Activated CD8-positive, alpha-beta memory T cell treated with anti-CD3 and anti-CD28 coated beads, Interleukin-2, amount 50 U/mL, for 24 hours (primary cell): ENCODE measurements around the gene GCDH.
"Not testable (repeated sequence)": the region's sequence is repeated elsewhere in the genome, so short reads cannot be mapped to it uniquely, and the experiment has no call there.

ENCODE experiments used
- DNase-seq: peaks from one replicate; pipeline ENCODE4 v3.0.0-alpha.2; 2020; ENCODE audit errors: extremely low read depth

The GCDH gene

DNA sequence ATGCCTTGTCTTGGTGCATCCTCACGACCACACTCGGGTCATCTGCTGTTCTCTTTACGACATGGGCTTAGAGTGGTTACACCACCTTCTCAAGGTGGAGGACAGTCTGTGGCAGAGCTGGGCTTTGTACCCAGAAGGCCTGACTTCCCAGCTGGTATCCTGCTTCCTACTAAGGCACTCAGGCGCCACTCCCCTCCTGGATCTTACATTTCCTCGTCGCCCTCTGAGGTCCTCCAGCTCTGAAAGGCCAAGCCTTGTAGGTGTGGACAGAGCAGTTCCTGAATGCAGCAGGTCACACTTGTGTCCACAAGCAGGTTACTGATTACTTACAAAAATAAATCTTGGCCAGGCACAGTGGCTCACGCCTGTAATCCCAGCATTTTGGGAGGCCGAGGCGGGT lies 16.2 kb downstream of the GCDH start:
- no peak for DNase-seq

DNA sequence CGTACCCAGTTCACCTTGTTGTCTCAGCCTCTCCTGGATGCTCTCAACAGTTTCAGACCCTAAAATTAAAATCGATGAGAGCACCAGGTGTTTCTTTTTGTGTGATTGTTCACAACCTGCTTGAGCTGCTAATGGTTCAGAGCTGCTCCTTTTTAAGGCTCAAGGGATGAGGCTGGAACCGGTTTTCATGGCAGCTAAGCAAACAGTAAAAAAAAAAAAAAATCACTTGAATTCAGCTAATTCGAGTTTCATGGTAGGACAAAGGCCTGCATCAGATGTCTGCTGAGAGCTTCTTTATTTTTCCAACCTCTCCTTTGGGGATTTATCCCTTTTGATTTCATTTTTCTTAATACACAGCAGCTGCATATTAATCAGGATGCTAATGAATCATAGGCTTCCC lies 21.6 kb downstream of the GCDH start:
- no peak for DNase-seq

GRCh38 chr19:12913011-12913561 lies 22.1 kb downstream of the GCDH start:
- no peak for DNase-seq

- no peak for DNase-seq
Measured at GRCh38 chr19:12913851-12914690, 23.1 kb downstream of the GCDH start.

DNA sequence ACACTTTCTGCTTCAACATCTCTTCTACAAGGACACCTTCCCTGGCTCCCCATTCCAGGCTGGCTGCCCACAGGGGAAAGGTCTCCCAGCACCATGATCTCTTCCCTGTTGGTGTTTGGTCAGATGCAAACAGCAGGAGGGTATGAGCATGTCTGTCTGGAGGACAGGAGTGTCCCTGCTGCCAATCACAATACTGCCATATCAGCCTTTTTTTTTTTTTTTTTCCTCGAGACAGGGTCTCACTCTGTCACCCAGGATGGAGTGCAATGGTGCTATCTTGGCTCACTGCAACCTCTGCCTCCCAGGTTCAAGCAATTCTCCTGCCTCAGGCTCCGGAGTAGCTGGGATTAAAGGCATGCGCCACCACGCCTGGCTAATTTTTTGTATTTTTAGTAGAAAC lies 24.9 kb downstream of the GCDH start:
- DNase-seq = not testable (repeated sequence)

DNA sequence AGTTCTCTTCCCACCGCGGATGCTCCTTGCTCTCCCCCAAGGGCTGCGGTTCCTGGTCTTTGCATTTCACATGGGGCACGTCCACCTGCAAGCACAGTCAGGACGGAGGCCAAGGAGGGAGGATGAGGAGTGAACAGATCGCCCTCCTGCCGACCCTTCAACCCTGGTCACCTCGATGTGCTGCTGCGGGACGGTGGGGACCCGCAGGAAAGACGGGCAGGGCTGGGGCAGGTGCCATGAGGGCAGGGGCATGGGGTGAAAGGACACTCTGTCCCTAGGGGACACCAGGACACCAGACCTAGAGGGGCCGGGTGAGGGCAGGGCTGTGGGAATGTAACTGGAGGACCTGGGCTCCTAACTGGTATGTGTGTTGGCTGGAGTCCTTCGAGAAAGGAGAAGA lies 27.3 kb downstream of the GCDH start:
- DNase-seq = no peak

GRCh38 chr19:12921047-12921446 lies 30.1 kb downstream of the GCDH start:
- no peak for DNase-seq

- DNase-seq = no peak
Measured at GRCh38 chr19:12922959-12923358, 32.0 kb downstream of the GCDH start.

- no peak for DNase-seq
Measured at GRCh38 chr19:12924621-12925310, 33.8 kb downstream of the GCDH start.

- DNase-seq = no peak
Measured at GRCh38 chr19:12930002-12930645, 39.2 kb downstream of the GCDH start.

DNA sequence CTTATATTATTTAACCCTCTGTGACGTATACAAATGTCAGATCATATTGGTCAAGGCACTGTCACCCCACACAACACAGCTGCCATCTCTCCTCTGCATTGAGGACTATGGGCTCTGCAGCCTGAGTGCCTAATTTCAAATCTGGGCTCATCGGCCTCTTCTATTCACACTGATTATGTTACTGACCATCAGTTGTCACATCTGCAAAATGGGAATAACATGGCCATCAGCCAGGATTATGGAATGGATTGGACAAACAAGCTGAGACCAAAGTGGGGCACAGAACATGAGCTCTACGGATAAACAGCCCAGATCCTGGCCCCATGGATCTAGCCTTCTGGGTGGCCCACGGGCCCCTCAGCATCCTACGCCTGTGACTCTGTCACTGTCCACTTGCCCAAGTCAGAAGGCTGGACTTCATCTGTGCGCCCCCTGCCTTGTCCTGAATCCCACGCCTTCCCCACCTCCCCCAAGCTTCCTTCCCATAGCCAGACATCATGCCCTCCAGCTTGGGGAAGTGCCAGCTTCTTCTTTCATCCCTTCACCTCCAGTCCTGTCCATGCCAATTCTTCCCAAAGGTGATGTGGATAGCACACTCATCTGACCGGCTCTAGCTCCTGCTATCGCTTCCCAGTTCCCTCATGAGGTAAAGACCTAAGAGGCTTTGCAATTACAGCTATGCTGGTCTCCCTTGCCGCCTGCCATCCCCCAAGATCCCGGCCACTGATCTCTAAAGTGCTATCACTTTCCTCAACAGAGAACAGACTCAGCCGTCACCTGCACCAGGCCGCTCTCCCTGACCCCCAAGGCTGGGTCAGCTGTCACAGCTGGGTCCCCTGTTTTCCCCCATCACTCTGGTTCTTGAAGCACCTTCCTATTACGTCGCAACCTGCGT lies 41.7 kb downstream of the GCDH start:
- DNase-seq = no peak

- peak; percentile 82 for DNase-seq
Measured at GRCh38 chr19:12933287-12934072, 42.5 kb downstream of the GCDH start, which contains the start of gene FARSA. TSS of gene FARSA (minus strand) at chr19:12933711. CDS start at chr19:12933696, 15 bp downstream.

- no peak for DNase-seq
Measured at GRCh38 chr19:12935071-12935470, 44.1 kb downstream of the GCDH start.

DNA sequence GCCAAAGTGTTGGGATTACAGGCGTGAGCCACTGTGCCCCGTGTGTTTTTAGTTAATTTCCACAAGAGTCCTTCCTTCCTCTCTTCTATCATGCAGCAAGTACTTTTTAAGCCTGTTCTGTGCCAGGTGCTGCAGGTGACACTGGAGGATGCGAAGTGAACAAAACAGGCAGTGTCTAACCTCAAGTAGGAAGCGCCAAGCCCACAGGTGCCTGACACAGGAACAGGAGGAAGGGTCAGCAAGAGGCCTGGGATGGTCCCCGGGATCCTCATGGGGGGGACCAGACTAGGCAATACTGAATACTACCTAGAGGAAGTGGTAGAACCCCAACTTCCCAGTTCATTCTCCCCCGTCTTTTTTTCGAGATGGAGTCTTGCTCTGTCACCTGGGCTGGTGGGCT lies 45.6 kb downstream of the GCDH start:
- no peak for DNase-seq

DNA sequence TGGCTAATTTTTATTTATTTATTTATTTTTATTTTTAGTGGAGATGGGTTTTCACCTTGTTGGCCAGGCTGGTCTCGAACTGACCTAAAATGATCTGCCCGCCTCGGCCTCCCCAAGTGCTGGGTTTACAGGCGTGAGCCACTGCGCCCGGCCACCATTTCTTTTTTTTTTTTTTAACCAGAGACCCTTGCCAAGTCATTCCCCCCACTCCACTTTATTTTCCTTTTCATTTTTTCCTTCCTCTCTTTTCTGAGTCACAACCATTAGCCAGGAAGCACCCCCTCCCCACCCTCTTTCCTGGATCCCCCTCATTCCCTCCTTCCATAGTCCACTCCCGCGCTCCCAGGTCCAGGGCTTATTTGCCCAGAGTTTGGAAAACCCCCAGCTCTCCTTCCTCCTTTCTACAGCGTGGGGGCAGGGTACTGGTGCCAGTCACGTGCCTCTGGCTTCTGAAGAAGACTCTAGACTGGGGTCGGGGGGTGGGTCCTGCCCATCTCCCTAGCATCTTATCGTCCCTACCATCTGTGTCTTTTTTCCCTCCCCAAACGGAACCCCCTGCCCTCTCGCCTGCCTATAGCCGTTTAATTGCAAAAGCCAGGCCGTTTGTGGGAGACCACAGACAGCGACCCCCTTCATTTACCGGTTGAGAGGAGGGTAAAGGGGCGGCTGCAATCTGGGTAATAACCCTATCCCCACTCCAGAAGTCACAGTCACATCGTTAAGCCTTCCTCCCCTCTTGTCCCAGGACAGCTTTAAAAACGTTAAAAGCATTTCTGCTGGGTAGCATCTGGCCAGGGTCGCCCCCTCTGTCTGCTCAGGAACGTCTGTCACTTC lies 46.4 kb downstream of the GCDH start:
- no peak for DNase-seq

DNA sequence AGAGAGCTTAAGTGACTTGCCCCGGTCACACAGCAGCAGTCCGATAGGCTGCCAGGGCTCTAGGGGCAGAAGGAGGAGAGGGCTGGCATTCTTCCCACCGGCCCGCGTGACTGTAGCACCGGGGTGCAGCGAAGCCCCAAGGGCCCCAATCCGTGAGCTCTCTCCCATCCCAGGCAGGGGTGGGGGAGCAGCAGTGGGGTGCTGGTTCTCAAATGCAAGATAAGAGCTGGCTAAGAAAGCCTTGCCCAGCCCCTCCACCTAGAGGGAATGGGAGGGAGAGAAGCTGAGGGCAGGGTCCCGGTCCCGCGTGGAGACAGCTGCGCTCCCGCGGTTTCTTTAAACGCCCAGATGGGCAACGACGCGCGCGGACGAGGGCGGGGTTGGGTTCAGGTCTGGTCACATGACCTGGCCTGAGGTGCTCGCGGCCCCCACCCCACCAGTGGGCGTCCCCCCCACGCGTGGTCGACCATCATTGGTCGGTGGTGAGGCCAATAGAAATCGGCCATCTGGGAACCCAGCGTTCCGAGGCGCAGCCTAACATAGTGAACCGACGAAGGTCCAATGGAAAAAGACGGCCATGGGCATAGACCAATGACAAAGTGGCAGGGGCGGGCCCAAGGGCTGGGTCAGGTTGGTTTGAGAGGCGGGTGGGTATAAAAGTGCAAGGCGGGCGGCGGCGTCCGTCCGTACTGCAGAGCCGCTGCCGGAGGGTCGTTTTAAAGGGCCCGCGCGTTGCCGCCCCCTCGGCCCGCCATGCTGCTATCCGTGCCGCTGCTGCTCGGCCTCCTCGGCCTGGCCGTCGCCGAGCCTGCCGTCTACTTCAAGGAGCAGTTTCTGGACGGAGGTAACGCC lies 47.2 kb downstream of the GCDH start, which contains the start of gene CALR:
TSS of gene CALR (plus strand) at position 683 of the 852 bp plus-strand sequence. CDS start at position 754, 71 bp downstream.
- peak; percentile 99 for DNase-seq

DNA sequence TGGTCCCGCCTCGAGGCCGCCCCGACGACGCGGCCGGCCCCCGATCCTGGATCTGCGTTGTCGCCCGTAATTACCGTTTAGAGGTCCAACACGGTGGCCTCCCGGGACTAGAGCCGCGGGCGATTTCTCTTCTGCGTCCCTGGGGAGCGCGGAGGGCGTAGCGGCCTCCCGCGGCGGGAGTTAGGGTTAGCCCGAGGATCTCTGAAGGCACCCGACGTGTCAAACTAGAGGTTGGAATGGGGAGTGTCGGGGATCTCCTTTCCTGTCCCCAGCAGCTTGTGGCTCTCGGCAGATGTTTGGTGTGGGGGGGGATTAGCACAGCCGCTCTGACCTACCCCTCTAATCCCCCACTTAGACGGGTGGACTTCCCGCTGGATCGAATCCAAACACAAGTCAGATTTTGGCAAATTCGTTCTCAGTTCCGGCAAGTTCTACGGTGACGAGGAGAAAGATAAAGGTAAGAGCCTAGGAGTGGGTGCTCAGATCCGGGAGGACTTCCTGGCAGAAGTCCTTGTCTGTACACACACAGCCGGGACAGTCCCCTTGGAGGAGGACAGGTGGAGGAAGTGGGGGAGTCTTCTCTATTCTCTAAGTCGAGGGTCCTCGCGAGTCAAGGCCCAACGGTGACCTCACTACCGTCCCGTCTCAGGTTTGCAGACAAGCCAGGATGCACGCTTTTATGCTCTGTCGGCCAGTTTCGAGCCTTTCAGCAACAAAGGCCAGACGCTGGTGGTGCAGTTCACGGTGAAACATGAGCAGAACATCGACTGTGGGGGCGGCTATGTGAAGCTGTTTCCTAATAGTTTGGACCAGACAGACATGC lies 48.0 kb downstream of the GCDH start:
- DNase-seq = no peak
